Suppressor macrophage (primary cell): ENCODE results near the gene ZNF804A.

Experiments
- DNase-seq, 4 experiments: peaks; one replicate each; pipeline ENCODE4 v3.0.0-alpha.2; 2020 to 2022

Gene ZNF804A

DNA sequence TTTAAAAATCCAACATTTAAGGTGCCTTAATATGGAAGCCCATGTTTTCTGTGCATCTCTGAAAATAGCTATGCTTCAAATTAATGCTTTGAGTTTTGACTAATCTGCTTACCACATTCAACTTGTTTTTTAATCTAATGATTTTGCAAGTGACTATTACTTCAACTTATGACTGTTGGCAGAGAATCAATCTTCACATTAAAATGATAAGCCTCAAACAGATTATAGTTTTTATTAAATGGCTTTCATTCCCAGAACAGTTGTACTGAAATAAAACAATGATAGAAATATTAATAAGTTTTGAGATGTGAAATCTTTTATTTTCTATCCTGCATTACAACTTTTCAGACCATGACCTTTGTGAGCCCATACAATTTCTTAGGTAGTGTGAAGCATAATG is 347.5 kb downstream of the ZNF804A start:
- no peak for DNase-seq

DNA sequence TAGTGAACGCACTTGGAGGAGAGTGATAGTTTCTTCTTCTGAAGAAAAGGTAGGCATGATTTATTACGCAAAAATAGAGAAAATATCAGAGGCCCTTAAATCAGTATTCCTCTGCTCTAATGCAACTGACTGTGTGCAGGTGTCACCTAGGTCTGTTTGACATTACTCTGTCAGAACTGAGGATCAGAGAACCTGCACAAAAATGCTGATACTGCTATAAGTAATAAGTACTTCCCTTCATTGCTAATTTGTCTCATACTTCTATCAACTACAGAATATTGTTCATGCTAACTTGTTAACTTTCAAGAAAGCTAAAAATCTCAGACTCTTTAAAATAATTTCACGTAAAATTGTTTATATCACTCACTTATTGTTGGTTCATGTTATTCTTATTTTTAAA is 358.5 kb downstream of the ZNF804A start:
- DNase-seq: no peak

- DNase-seq: no peak
These were observed 373.3 kb downstream of the ZNF804A start for GRCh38 chr2:184971546-184972068.
